ENCODE results near the gene TMEM59L.
"Not testable (repeated sequence)": the region's sequence is repeated elsewhere in the genome, so short reads cannot be mapped to it uniquely, and the experiment has no call there.

TMEM59L gene

DNA sequence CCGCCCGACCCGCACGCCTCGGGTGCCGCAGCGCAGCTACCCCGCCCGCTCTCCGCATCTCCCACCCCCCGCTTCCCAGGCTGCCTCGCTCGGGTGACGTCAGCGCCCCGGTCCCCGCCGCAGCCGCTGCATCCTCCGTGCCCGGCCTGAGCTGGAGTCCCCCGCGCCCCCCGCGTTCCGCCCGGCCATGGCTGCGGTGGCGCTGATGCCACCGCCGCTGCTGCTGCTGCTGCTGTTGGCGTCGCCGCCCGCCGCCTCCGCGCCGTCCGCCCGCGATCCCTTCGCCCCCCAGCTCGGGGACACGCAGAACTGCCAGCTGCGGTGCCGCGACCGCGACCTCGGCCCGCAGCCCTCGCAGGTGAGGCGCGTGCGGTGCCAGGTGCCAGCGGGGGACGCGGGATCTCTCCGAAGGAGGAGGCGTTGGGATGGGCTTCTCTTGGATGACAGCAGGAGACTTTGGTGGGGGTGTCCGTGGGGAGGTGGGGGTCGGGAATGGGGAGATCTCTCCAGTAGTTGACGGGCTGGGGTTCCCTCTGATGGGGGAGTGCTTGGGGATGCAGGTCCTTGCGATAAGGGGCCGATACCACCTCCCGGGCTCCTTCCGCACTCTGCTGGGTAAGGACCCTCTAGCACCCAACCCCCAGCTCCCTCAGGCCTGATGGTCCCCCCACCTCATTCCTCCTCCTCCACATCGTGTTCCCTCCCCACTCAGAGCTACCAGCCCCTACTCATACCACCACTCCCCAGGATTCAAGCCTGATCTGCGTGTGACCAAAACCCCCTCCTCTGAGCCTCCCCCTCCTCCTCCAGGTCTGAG lies at the start of gene TMEM59L:
Gene TMEM59L (plus strand): TSS at position 99 of the 817 bp plus-strand sequence. CDS start 89 bp downstream, at position 188.
- DNase-seq = peak; percentile 66

DNA sequence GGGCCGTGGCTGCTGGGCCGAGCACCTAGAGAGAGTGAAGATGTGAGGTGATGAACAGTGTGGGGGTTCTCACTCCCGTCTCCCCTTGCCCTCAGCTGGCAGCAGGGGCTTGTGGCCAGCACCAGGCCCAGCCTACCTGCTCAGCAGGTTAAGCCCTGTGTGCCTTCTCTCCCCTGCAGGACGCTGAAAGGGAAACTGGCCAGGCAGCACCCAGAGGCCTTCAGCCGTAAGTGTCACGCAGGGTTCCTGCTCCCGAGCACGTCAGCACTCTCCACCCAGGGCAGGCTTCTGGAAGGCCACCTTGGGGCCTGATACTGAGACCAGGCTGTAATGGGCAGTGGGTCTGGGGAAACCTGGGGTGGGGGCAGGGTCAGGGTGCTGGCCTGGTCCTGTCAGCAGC lies 45.7 kb upstream of the TMEM59L start:
- no peak for DNase-seq

DNA sequence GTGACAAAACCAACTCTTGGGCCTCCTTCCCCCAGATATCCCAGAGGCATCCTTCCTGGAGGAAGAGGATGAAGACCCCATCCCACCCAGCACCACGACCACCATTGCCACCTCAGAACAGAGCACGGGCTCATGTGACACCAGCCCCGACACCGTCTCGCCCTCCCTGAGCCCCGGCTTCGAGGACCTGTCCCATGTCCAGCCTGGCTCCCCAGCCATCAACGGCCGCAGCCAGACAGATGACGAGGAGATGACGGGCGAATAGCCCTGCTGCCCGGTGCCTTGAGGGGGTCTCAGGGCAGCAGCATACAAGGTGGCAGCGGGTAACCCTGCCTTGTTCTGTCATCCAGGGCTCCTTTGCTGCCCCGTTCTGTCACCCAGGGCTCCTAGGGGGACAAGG lies 44.3 kb upstream of the TMEM59L start:
- no peak for DNase-seq

DNA sequence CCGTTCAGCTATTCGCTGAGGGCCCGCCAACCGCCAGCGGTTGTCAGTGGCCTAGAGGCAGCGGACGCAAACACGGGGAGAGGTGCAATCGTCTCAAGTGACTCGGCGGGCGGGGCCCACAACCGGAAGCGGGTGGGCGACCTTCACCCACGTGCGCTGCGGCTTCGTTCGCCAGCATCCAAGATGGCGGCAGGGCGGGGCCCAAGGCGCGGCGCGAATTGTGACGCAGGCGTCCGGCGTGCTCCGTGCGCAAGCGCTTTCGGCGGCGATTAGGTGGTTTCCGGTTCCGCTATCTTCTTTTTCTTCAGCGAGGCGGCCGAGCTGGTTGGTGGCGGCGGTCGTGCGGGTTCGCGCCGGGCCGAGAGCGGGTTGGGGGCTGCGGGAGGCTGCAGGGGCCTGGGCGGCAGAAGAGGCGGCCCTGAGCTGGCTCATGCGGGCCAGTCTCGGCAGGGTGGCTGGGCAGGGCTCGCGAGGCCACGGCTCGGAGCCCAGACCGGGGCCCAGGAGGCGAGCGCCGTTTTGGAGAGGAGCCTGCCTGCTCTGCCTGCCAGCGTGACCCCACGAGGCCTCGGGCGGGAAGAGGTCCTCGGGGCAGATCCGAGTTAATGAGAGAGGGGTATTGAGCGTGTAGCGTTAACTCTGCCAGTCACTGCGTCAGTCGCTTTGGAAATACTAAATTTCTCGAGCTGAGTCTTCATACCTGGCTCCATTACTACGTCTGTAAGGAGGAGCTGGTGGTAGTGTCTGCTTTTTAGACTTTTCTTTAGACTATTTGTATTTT lies 40.9 kb upstream of the TMEM59L start, which contains the start of gene UBA52:
Gene UBA52 (plus strand): TSS at position 294 of the 781 bp plus-strand sequence. CDS start 1,444 bp downstream, outside the sequence.
- DNase-seq = peak; percentile 100

DNA sequence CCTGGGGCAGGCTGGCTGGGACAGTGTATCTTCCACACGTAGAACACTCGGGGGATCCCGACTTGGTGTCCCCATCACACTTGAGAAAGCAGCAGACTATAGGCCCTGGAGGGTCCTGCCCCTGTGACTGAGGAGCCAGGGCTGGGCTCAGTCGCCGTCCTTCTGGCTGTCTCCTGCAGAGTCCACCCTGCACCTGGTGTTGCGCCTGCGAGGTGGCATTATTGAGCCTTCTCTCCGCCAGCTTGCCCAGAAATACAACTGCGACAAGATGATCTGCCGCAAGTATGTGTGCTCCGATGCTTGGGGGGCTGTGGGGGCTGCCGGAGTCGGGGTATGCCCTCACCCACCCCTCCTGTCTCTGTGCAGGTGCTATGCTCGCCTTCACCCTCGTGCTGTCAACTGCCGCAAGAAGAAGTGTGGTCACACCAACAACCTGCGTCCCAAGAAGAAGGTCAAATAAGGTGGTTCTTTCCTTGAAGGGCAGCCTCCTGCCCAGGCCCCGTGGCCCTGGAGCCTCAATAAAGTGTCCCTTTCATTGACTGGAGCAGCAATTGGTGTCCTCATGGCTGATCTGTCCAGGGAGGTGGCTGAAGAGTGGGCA lies 37.9 kb upstream of the TMEM59L start:
- no peak for DNase-seq

DNA sequence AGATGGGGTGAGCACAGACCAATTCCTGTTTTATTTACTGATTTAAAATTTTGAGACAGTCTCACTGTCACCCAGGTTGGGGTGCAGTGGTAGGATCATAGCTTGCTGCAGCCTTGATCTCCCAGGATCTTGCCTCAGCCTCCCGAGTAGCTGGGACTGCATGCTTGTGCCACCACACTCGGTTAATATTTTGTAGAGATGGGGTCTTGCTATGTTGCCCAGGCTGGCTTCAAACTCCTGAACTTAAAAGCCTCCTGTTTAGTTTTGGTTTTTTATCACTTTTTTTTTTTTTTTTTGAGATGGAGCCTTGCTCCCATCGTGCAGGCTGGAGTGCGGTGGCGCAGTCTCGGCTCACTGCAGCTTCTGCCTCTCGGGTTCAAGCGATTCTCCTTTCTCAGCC lies 36.3 kb upstream of the TMEM59L start:
- no peak for DNase-seq

DNA sequence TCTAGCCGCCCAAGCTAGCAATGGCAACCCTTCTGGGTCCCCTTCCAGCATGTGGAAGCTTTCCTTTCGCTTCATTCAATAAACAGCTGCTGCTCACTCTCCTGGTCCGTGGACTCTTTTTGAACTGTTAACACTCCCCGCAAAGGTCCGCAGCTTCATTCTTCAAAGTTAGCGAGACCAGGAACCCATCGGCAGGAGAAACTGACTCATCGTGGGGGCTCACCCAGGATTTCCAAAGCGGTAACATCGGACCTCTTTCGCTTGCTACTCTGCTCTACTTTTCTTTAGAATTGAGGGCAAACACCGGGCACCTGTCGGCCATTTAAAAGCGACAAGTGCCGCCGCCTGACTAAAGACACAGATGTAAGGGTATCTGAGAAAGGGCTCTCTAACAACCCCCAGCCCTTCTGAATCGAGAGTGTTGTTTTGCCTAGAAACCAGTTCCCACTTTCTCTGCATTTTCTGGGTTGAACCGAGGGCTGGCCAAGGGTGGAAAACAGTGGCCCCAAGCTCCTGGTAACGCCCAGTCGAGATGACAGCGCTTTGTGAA lies 35.2 kb upstream of the TMEM59L start:
- DNase-seq = no peak

DNA sequence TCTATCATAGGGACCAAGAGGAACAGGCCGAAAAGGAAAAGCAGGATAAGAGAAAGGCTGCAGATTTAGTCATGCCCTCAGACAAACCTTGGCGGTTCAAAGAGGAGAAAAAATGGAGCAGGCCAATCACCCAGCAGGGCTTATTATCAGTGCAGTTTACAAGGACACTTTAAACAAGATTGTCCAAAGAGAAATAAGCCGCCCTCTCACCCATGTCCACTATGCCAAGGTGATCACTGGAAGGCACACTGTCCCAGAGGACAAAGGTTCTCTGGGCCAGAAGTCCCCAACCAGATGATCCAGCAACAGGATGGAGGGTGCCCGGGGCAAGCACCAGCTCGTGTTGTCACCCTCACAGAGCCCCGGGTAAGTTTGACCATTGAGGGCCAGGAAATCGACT lies 32.4 kb upstream of the TMEM59L start:
- DNase-seq = no peak

DNA sequence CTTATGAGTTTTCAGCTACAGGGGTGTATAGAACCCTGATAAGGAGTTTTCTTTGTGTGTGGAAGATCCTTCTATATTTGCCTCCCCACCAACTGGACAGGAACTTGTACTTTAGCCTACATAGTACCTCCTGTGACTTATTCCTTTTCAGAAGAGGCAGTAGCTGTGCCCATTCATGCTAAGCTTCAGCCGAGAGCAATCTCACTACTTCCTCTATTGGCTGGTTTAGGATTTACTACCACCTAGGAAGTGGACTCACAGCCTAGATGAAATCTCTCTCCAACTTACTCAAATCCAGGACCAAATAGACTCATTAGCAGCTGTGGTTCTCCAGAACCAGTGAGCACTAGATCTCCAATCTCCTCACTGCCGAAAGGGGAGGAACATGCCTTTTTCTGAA lies 26.4 kb upstream of the TMEM59L start:
- DNase-seq = no peak

DNA sequence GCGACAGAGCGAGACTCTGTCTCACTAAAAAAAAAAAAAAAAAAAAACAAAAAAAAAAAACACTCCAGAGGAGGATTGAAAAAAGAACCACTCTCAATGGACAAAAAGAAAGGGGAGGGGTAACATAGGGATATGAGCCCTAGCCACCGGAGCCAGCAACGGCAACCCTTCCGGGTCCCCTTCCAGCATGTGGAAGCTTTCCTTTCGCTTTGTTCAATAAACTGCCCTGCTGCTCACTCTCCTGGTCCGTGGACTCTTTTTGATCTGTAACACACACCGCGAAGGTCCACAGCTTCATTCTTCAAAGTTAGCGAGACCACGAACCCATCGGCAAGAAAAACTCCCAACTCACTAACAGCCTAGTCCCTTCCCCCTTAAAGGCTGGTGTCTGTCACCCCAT lies 25.1 kb upstream of the TMEM59L start:
- no peak for DNase-seq

DNA sequence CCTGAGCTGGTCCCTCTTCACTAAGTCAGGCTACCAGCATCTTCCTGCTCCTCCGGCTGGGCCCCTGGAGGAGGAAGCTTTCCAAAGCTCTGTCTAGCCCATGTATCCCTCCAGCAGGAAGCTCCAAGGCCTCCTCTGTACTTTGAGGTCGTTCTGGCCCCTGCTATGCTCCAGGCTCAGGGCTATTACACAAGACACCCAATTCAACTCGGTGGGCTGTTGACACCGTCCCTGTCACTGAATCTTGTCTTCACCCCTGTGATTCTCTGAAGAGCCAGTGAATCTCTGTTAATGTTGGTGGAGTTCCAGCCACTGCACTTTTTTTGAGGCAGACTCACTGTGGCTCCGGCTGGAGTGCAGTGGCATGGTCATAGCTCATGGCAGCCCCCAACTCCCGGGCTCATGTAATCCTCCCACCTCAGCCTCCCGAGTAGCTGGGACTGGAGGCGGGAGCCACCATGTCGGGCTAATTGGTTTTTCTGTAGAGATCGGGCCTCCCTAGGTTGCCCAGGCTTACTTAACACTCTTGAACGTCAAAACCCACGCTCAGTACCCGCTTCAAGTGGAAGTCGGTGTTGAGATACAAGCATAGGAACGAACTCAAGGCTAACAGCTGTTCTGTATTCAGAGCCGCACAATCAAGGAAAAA lies 24.6 kb upstream of the TMEM59L start:
- DNase-seq = no peak

DNA sequence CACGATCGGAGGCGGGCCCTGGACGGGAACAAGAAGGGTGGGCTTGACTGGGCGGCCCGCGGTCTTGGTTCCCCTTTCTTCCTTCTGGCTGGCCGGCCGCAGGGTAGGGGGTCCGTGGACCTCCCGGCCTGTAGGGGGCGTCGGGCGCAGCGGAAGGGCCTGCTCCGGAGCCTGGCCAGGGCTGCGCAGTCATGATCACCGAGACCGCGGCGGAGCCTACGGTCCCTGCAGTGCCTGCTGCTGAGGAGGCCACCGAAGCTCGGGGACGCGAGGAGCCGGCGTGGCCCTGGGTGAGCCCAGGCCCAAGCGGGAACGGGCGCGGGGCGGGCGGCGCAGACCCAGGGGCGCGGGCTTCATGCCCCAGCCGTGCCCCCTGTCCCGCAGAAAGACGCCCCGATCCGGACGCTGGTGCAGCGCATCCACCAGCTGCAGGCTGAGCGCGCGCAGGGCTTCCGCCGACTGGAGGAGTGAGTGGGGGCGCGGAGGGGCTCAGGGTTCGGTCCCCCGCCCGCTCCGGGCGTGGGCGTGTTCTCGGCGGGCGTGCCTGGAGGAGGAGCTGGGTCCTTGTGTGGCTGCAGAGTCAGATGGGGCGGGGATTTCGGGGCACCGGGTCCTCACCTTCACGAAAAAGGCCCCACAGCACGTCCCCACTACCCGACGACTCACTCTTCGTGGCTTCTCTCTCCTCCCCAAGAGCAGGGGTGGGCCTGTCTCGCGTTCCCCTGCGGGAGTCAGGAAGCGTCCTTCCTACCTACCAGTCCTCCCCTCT lies 23.9 kb upstream of the TMEM59L start, which contains the start of gene REX1BD:
Gene REX1BD (plus strand): TSS at position 188 of the 769 bp plus-strand sequence. CDS start 4 bp downstream, at position 192.
- peak; percentile 86 for DNase-seq

DNA sequence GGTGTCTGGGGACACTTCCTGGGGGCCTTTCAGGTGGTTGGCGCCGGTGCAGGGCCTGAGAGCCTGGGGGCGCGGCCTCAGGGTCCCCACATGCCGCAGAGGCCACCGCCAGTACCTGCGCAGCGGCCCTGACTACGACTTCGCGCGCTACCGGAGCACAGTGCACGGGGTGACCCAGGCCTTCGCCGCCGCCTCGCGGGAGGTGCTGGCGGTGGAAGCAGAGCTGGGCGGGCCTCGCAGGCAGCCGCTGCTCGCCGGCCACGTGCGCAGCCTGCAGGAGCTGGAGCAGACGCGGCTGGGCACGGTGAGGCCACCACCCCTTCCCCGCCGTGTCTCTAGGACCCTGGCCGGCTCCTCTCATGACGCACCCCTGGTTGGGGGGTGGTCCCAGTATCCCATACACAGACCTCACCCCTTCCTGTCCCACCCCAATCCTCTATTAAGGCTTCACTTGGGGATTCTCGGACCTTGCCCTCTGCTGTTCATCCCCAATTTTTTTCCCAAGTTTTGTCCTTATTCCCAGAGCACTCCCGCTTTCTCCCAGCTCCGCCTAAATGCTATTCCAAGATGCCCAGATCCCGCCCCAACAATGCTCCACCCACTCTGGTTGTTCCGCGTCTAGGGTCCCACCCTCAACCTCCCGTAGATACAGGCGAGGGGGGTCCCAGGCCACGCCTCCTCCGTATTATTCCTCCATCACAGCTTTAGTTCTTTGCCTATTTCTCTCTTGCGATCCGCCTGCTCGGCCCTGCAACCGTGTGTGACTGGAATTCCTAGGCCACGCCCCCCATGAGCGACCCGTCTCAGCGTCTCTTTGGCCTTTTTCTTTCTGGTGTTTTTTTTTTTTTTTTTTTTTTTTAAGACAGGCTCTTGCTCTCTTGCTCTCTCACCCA lies 23.0 kb upstream of the TMEM59L start:
- DNase-seq = no peak

DNA sequence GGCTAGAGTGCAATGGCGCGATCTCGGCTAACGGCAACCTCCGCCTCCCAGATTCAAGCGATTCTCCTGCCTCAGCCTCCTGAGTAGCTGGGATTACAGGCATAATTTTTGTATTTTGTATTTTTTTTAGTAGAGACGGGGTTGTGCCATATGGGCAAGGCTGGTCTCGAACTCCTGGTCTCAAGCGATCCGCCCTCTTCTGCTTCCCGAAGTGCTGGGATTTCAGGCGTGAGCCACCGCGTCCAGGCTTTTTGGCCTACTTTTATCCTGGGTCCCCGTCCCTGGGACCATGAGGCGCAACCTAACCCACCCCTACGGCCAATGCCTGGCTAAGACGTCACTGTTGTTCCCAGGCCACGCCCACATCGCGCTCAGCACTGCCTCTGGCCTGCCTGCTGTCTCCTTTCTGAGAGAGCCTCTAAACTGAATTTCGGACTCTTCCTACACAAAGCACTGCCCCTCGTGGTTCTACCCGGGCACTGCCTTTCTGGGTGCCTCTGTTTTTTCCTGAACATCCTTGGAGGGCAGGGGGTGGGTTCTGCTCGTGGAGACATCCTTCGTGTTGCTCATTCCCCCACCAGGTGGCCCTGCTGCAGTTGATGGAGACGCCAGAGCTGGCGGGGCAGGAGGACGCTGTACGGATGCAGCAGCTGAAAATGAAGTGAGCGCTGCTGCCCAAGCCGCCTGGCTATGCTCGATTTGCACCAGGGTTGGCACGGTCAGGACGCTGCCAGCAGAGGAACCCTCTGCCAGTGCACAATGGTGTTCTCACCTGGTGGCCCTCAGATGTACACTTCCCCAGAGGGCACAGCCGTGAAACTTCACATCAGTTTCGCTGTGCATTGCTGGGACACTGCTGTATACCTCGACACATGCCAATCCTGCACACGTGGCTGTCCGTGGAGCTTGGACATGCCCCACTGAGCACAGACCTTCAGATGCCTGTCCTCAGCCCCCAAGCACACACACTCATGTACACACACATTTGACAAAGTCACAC lies 22.1 kb upstream of the TMEM59L start:
- peak; percentile 24 for DNase-seq

DNA sequence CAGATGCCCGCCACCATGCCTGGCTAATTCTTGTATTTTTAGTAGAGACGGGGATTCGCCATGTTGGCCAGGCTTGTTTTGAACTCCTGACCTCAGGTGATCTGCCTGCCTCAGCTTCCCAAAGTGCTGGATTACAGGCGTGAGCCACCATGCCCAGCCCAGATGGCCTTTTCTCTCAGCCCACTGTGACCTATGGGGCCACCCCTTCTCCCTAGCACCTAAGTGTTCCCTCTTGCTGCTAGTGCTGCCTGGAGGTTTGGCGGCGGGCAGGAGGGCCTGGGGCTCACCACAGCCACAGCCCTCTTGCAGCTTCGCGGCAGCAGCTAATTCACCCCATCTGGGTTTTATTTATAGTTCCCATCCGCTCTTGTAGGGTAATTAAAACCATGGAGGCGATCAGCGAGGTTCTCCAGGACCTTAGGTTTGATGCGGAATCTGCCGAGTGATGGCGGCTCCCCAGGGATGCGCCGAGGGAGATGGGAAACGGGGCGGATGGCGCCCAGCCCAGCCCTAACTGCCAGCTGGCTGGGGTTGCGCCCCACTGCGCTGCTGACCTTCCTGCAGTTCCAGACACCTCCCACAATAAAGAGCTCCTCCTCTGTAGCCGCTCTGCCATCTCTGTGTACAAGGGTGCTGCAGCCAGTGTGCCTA lies 20.8 kb upstream of the TMEM59L start:
- no peak for DNase-seq

DNA sequence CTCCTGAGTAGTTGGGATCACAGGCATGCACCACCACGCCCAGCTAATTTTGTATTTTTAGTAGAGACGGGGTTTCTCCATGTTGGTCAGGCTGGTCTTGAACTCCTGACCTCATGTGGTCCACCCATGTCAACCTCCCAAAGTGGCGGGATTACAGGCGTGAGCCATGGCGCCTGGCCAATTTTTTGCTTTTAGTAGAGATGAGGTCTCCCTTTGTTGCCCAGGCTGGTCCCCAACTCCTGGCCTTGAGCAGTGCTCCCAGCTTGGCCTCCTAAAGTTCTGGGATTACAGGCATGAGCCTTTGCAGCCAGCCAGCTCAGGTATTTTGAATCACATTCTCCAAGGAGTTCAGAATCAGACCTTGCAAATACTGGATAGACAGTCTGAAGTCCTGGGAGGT lies 19.9 kb upstream of the TMEM59L start:
- not testable (repeated sequence) for DNase-seq

DNA sequence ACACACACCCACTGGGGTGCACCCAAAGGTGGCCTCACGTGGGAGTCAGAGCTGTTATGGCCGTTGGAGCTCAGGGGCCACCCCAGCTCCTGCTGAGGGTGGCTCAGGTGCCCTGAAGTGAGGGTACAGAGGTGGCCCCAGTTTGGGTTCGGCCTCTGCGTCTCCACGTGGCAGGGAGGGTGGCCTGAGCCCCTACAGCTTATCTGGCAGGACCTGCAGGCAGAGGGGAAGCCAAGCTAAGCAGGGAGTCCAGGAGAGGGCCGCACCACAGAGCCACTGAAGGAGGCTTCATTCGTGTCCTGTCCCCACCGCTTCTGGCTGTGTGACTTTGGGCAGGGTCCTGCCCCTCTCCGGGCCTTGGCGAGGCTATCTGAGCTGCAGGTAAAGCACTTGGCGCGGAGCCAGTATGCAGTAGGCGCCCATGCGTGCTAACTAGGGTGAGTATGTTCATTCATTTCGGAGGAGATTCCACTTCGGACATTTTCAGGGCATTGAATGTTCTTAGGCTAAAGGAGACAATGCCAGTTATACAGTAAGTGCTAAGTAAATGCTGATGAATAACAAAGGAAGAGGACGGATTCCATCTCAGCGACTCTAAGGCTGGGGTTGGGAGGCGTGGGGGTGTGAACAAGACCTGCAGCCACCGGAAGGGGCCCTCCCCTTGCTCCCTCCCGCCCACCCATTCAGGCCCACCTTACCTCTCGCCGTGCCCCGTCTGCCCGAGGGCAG lies 19.1 kb upstream of the TMEM59L start:
- DNase-seq = no peak

Data from activated T-cell treated with anti-CD3 and anti-CD28 coated beads, Interleukin-2, amount 50 U/mL, for 1 hour (primary cell).